Stimulated activated CD4-positive, alpha-beta T cell treated with anti-CD3 and anti-CD28 coated beads, Interleukin-15, amount 100 ng/mL, for 24 hours (primary cell): ENCODE data around the gene HEPN1.

Experiments used
- DNase-seq: peaks from one replicate; pipeline ENCODE4 v3.0.0-alpha.2; 2020

The HEPN1 gene

DNA sequence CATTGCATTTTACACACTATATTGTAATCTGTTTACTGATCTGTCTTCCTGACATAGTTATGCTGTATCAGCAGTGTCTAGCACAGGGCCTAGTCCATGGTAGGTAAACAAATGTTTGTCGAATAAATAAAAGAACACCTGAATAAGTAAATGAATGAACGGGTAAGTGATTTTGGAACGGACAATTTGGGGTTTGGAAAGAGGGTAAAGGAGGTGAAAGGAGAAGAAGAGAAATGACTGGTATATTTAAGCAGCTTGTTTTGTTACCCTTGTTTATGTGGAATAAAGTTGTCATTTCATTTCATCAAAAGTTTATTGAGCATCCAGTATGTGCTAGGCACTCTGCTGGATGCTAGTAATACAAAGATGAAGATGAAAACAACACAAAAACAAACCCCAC lies at the start of gene HEPN1:
Gene HEPN1, plus strand, starts transcription at position 301 of the 400 bp plus-strand sequence.
- DNase-seq = no peak

DNA sequence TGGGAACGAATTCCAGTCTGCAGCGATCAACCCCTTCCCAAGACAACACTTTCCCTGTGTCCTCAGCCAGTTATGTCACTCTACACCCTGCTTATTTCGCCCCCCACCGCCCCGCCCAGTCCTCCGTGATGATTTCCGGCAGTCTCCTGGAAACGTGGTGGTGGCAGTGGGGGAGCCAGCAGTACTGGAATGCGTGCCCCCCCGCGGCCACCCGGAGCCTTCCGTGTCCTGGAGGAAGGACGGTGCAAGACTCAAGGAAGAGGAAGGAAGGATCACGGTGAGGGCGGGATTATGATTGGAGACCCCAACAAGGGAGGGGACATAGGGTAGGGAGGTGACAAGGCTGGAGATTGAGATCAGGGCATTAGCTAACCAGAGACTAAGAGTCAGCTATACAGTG lies 49.7 kb upstream of the HEPN1 start:
- no peak for DNase-seq

DNA sequence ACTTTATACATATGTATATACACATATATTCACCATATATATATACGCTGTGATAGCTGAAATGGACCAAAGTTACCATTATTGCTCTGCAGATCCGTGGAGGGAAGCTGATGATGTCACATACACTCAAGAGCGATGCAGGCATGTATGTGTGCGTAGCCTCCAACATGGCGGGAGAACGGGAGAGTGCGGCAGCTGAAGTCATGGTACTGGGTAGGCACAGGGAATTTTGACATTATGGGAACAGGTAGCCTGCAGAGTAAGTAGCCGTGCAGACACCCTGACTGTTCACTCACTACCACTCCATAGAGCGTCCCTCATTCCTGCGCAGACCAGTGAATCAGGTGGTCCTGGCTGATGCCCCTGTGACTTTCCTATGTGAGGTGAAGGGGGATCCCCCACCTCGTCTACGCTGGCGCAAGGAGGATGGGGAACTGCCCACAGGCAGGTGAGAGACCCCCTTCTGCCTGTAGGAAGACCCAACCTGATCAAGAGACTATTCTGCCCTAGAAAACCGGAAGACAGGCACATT lies 49.1 kb upstream of the HEPN1 start:
- no peak for DNase-seq

DNA sequence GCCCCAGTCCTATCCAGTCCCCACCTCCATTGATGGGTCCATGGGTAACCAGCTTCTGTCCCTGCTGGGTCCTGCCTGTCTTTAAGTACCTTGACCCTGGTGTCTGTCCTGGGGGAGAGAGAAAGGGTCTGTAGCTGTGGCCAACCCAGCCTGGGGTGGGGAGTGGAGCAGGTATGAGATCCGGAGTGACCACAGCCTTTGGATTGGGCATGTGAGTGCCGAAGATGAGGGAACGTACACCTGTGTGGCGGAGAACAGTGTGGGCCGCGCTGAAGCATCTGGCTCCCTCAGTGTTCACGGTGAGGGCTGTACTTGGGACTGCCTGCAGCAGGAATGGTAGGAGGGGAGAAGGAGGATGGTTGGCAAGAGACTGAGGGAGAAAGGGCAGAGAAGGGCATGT lies 48.6 kb upstream of the HEPN1 start:
- DNase-seq = no peak

DNA sequence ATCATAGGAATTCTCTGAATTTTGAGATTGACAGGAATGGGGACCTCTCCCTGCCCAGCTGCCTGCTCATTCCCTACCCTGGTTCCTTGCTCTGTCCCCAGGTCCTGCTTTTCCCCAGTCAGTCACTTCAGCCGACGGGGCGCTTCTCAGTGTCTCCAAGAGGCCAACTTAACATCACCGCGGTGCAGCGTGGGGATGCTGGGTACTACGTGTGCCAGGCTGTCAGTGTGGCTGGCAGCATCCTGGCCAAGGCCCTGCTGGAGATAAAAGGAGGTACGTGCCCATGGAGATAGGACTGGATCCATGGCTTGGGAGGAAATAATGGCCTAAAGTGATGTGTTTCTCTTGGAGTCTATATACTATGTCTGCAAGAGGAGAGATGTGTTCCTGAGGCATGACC lies 46.8 kb upstream of the HEPN1 start:
- no peak for DNase-seq

DNA sequence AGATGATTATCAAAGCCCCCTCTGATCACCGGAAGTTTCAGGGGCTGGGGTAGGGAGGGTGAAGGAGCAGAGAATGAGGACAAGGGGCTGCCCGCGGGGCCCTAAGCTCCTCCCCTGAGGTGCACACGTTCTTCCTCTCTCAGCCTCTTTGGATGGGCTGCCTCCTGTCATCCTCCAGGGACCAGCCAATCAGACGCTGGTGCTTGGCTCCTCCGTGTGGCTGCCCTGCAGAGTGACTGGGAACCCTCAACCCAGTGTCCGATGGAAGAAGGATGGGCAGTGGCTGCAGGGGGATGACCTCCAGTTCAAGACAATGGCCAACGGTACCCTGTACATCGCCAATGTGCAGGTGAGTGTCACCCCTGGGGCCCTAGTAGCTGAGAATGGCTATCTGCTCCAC lies 46.3 kb upstream of the HEPN1 start:
- DNase-seq = no peak

DNA sequence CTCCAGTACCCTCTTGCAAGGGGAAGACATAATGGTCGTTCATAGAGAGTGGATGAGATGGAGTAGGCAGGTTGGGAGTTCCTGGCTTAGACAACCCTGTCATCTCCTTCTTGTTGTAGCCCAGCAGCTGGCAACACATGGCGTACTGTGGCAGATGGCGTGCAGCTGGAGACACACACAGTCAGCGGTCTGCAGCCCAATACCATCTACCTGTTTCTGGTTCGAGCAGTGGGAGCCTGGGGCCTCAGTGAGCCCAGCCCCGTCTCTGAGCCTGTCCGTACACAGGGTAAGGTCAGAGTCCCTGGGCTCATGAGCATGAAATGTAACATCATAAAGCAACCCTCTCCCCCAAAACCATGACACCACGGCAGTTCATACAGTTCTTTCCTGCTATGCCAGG lies 45.1 kb upstream of the HEPN1 start:
- no peak for DNase-seq

DNA sequence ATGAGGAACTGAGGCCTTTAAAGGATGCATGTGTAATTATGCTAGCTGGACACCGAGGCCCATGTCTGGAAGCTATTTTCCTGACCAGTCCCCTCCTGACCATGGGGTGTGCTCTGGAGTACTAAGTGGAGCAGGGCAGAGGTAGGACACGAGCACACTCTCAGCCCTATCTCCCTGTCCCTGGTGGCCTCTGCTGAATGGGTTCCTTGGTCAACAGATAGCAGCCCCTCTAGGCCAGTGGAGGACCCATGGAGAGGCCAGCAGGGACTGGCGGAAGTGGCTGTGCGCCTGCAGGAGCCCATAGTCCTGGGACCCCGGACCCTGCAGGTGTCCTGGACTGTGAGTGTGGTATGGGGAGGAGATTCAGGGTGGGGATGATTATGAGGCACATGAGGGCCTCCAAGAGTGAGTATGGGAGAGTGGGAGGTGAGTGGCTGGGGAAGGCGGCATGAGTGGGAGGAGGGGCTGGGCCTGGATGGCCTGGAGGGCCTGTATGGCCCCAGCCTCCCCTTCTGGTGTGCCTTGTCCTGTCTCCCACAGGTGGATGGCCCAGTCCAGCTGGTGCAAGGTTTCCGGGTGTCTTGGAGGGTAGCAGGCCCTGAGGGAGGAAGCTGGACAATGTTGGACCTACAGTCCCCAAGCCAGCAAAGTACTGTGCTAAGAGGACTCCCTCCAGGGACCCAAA lies 44.3 kb upstream of the HEPN1 start:
- DNase-seq = no peak

DNA sequence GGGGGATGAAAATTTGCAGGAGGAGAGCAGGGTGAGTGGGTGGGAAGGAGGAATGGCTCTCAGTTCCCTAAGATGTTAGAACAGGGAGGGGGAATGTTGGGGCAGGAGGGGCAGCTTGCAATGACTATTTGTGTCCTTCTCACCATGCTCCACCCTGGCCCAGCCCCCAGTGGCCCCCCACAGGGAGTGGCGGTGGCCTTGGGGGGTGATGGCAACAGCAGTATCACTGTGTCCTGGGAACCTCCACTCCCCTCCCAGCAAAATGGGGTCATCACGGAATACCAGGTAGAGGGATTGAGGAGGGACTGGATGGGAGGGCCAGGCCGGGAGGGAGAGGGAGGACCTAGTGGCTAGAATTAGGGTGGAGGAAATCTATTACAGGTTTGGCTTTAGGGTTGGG lies 43.6 kb upstream of the HEPN1 start:
- no peak for DNase-seq

DNA sequence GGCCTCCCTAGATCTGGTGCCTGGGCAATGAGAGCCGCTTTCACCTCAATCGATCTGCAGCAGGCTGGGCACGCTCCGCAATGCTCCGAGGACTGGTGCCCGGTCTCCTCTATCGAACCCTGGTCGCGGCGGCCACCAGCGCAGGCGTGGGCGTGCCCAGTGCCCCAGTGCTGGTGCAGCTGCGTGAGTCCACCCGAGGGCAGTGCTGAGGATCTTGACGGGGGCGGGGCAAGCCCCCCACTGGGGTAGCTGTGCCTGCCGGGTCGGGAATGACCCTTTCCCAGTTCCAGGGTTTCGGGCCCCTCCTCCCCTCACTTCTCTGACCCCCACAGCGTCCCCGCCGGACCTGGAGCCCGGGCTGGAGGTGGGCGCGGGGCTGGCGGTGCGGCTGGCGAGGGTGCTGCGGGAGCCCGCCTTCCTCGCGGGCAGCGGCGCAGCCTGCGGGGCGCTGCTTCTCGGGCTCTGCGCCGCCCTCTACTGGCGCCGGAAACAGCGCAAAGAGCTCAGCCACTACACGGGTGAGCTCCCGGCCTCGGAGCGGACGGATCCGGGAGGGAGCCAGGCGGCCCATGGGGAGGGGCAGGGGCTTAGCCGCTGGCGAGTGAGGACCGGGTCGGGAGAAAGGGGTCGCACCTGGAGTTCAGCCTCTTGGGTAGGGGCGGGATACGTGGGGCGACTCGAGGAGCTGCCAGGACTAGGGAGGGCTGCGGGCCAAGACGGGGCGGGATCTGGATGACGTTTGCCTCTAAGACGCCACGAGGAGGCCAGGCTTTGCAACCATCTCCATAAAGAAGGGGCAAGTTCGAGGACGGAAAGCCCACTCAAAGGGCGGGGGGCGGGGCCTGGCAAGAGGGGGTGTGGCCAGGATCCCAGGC lies 42.9 kb upstream of the HEPN1 start:
- DNase-seq = peak; percentile 86

DNA sequence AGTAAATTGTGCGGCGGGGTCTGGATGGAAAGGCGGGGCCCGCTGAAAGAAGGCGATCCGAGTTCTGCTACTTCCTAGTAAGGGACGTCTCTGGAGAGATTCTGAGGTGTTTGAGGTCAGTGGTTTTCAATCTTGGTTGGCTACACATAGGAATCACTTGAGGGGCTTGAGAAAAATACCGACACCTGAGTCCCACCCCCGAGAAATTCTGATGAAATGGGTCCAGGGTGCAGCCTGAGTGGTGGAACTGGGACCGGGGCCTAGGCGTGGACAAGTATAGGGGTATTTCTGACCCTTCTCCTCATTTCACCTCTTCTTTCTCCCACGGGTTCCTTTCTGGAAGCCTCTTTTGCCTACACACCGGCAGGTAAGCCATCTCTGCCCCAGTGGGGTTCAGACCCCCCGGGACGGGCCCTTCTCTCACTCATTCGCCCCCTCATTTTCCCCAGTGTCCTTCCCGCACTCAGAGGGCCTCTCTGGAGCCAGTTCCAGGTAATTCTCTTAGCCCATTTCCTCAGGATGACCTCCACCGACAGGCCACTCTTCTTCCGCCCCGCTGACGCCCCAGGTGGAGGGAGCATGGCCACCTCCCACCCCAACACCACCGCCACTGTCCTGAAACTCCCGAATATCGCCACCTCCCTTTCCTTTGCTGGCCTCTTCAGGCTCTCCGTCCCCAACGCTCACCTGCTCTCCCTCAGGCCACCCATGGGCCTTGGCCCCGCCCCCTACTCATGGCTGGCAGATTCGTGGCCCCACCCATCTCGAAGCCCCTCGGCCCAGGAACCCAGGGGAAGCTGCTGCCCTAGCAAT lies 42.0 kb upstream of the HEPN1 start:
- no peak for DNase-seq

DNA sequence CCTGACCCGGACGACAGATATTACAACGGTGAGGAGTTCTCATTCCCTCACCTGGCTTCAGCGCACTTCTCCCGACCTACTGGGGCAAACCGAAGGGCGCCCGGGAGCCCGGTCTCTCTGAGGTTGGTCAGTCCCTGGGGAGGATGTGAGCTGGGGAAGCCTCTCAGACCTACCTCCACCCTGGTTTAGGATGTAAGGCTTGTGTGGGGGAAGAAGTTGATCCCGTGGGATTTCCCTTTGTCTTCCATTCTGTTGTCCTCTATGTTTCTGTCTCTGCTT lies 41.5 kb upstream of the HEPN1 start:
- no peak for DNase-seq

DNA sequence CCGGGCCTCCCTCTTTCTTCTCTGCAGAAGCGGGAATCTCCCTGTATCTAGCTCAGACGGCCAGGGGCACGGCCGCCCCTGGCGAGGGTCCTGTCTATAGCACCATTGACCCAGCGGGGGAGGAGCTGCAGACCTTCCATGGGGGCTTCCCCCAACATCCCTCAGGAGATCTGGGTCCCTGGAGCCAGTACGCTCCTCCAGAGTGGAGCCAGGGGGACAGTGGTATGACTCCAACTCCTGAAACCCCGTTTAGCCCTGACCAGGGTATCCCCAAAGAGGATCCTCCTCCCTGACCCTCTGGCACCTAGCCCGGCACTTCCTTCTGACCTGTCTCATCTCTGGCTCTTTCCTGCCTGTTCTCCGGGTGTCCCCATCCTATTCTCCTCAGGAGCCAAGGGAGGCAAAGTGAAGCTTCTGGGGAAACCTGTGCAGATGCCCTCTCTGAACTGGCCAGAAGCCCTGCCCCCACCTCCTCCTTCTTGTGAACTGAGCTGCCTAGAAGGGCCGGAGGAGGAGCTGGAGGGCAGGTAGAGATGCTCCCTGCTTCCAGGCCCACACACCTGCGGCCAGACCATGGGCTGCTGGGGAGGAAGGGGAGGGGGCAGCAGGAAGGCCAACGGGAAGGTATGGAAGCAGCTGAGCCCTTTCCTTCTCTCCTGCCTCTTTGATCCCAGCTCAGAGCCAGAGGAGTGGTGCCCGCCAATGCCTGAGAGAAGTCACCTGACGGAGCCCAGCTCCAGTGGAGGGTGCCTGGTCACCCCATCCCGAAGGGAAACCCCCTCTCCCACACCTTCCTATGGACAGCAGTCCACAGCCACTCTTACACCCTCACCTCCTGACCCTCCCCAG lies 40.9 kb upstream of the HEPN1 start:
- DNase-seq = no peak

DNA sequence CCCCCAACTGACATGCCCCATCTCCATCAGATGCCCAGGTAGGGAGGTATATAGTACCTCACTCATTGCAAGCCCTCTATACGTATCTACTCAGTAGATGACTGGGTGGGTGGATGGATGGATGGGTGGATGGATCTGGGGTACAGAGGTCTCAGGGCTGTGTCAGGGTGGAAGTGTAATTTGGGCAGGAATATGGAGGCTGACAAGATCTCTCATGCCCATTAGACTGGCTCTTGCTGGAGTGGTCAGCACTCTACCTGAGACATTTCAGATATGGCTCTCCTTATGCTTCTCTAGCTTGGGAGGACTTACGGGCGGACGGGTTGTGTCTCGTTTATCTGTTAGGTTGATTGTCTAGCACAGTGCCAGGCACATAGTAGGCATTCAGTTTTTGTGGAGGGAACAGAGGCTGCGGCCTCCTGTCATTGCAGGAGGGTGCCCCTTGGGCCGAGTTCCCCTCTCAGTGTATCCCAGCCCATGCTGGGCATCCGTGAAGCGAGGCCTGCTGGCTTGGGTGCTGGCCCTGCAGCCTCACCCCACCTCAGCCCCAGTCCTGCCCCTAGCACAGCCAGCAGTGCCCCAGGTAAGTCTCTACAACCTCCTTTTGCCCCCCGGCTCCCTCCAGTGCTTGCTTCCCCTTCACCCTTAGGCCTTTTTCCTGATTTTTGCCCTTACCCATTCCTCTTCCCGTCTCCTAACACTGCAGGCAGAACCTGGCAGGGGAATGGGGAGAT lies 40.1 kb upstream of the HEPN1 start:
- DNase-seq = no peak

DNA sequence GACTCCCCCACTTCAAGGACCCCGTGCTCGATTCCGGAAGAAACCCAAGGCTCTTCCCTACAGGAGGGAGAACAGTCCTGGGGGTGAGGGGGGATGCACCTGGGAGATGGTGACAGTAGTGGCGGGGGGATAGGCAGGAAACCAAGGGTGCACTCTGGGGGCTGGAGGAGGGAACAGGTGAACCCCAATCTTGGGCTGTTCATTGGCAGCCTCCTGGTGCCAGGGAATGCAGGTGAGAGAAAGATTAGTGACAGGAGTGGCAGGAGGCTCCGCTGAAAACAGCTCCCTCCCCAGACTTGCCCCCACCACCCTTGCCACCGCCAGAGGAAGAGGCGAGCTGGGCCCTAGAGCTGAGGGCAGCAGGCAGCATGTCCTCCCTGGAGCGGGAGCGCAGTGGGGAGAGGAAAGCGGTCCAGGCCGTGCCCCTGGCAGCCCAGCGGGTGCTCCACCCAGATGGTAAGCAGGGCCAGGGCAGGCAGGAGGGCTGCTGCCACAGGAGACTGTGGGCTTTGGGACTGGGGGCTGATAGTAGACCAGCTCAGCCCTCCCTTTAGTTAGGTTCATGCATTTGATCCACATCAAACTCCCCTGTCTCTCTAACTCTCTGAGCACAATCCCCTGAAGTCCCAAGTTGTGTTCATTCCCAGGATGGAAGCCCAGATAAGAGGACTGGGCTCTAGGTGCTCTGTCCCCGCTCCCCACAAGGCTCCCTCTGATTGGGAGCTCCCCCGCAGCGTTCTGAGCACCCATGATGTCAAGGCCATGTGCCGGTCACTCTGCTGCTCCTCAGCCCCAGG lies 39.4 kb upstream of the HEPN1 start:
- DNase-seq = no peak

DNA sequence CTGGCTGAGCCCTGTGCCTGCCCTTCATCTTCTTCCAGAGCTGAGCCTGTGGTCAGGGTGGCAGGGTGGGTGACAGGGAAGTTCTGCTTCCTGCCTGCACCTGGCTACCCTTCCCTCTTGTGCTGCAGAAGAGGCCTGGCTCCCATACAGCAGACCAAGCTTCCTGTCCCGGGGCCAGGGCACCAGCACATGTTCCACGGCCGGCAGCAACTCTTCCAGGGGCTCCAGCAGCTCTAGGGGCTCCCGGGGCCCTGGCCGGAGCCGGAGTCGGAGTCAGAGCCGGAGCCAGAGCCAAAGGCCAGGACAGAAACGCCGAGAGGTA lies 38.8 kb upstream of the HEPN1 start:
- no peak for DNase-seq

DNA sequence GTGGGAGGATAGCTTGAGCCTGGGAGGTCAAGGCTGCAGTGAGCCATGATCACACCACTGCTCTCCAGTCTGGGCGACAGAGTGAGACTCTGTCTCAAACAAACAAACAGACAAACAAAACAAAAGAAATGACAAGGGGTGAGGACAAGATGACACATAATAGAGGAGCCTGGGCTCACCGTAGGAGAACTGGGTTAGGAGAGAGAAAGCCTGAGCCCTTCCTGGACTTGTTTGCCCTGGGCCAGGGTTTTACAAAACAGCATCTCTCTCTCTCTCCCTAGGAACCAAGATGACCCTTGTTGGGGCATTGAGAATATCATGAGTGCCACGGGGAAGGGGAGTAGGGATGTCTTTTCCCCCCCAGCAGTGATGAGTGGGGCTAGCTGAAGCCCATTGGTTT lies 38.1 kb upstream of the HEPN1 start:
- no peak for DNase-seq

DNA sequence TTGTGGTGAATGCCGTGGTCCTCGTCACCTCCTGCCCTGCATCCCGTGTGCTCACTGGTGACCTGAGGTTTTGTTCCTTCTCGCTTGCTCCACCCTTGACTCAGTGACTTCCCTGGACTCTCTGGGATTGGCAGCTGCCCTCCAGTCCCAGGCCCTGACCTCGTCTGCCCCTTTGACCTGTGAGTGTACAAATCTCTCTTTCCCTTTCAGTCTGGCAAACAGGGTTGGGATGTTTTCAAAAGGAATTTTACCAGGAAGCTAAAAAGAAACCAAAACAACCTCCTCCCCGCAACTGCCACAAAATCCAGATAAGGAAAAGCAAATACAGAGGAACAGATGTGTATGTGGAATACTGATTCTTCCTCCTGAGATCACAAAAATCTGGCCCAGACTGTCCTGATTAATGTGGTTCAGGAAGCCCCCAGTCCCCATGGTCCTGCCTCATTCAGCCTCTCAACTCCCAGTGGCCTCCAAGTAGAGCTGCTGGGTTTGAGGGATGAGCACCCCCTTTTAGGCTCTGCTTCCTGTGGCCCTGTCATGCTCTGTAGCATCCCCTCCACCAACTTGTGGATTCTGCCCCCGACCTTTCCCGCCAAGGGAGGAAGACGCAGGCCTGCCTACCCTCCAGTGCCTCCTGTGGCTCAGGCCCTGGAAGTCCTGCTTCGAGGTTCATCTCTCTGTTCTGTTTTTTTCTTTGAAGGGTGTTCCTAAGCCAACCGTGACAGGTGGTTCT lies 36.5 kb upstream of the HEPN1 start:
- DNase-seq = no peak

DNA sequence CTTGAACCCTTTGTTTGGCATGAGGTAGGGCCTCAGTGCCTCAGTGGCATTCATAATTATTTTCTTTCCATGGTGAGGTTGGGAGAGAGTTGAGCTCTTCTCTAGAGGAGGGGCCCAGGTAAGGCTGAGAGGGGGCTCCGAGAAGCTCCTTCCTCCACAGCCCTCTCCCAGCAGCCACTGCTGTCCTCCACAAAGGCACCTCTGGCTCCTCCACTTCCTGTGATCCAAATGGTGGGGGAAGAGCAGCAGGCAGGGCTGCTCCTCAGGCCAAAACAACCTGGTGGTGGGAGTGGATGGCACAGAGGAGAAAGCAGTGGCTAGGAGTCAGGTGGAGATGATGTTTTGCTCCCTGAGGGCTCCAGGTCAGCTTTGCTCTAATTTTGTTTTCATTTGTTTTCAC lies 34.7 kb upstream of the HEPN1 start:
- no peak for DNase-seq

DNA sequence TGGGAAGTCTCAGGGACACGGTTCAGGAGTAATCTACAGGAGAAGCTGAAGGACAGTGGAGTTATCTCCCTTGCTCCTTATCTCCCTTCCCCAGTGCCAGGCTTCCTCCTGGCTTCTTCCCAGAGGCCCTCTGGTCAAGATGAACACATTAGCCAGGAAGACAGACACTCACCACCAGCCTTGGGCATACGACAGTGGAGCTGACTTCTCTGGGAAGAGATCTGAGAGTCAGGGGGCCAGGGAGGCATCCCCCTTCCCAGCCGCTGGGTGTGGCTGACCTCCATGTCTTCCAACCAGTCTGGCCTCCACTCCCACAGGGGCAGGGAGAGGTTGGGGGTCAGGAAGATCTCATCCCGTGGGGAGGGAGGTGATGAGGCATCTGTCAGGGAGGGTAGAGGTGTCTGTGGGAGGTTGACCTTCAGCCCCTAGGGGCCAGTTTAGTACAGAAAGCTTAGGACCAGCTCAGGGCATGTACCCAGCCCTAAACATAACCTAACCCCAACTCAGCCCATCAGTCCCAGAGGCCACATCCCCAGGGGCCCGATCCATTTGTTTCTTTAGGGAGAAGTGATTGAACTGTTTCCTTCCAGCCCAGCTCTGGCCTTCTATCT lies 34.1 kb upstream of the HEPN1 start:
- no peak for DNase-seq
